Type B pancreatic cell (in vitro differentiated cells): Measurements from ENCODE around the gene GOLT1B. TPM values are rescaled to one million over a fixed set of nuclear protein-coding genes. Genes with fewer than 3 reads are reported as not detected.

Source experiments
- DNase-seq: peaks from one replicate; pipeline ENCODE4 v3.0.0; 2021; ENCODE audit warnings: mixed read lengths; ENCODE audit not compliant: unreplicated experiment; ENCODE audit errors: extremely low spot score
- H3K27ac Mint-ChIP-seq: 2 replicates; pipeline ENCODE4 v1.8.0; 2021; ENCODE audit warnings: mild to moderate bottlenecking, mixed read lengths
- H3K27me3 Mint-ChIP-seq: 2 replicates; pipeline ENCODE4 v1.8.0; 2021; ENCODE audit warnings: mixed read lengths
- H3K36me3 Mint-ChIP-seq: 2 replicates; pipeline ENCODE4 v1.8.0; 2021; ENCODE audit warnings: mixed read lengths
- H3K4me1 Mint-ChIP-seq: one replicate; pipeline ENCODE4 v1.8.0; 2021; ENCODE audit warnings: mixed read lengths; ENCODE audit not compliant: unreplicated experiment
- H3K4me3 Mint-ChIP-seq: 2 replicates; pipeline ENCODE4 v1.8.0; 2021; ENCODE audit warnings: mild to moderate bottlenecking, mixed read lengths
- H3K9me3 Mint-ChIP-seq: 2 replicates; pipeline ENCODE4 v1.8.0; 2021; ENCODE audit warnings: mixed read lengths
- total RNA-seq: library from RNA; stranded (reverse); gene quantifications from 2 replicates; pipeline ENCODE4 v1.2.1, GENCODE V29; 2021; ENCODE audit warnings: low replicate concordance
- TF ChIP-seq, protein P1 (sequence below): fragments of 200-600 bp; sonication (generic); conservative IDR thresholded peaks from 2 replicates; pipeline ENCODE4 v1.5.0; 2021; ENCODE audit warnings: antibody characterized with exemption, mild to moderate bottlenecking

The GOLT1B gene
- total RNA-seq, 1 donor from 2014 or later = 36.3 TPM

DNA sequence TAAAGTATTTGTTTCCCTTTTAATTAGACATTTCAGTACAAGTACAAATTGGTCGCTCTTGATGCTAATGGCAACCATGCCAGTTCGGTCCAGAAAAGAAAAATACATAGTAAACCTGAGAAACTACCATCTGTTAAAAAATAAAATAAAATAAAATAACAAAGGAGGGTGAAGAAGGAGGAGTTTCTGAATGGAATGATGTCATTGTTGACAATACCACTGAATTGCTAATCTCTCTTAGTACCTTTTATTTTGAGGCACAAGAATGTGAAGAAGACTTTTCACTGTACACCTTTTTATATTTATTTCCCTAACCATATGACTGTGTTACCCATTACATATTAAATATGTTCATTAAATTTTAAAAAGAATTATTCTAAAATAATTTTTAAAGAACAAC is 44.0 kb downstream of the GOLT1B start:
- Mint-ChIP-seq H3K4me3 (no peak overlapping the region), H3K27me3 (peaks cover 14% of the 10 kb centered on the region), H3K9me3 (no peaks in the 10 kb centered on the region), H3K27ac (no peak overlapping the region), H3K36me3 (no peaks in the 10 kb centered on the region), H3K4me1 (no peaks in the 10 kb centered on the region)
- TF ChIP-seq, protein P1, sequence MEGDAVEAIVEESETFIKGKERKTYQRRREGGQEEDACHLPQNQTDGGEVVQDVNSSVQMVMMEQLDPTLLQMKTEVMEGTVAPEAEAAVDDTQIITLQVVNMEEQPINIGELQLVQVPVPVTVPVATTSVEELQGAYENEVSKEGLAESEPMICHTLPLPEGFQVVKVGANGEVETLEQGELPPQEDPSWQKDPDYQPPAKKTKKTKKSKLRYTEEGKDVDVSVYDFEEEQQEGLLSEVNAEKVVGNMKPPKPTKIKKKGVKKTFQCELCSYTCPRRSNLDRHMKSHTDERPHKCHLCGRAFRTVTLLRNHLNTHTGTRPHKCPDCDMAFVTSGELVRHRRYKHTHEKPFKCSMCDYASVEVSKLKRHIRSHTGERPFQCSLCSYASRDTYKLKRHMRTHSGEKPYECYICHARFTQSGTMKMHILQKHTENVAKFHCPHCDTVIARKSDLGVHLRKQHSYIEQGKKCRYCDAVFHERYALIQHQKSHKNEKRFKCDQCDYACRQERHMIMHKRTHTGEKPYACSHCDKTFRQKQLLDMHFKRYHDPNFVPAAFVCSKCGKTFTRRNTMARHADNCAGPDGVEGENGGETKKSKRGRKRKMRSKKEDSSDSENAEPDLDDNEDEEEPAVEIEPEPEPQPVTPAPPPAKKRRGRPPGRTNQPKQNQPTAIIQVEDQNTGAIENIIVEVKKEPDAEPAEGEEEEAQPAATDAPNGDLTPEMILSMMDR = no peak
- DNase-seq = no peak

DNA sequence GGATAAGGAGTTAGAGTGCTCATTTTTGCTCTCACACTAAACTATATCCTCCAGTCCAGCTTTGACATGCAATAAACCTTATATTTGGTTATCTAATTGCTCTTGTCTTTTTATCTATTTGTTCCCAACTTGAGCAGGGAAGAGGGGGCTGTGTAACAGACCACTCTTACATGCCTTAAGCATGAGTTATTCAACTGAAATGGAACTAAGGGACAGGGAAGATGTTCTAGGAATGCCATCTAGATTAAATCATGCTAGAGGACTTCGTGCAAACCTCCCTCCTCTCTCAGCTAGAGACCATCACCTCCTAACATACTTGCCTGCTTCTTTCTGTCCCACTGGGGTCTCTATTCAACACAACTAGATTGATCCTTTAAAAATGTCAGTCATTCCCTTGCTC is 45.1 kb downstream of the GOLT1B start:
- Mint-ChIP-seq H3K4me1 (no peaks in the 10 kb centered on the region), H3K4me3 (no peak overlapping the region), H3K9me3 (no peaks in the 10 kb centered on the region), H3K27ac (no peak overlapping the region), H3K36me3 (no peaks in the 10 kb centered on the region), H3K27me3 (peaks cover 14% of the 10 kb centered on the region)
- DNase-seq = no peak
- TF ChIP-seq, protein P1 = no peak

DNA sequence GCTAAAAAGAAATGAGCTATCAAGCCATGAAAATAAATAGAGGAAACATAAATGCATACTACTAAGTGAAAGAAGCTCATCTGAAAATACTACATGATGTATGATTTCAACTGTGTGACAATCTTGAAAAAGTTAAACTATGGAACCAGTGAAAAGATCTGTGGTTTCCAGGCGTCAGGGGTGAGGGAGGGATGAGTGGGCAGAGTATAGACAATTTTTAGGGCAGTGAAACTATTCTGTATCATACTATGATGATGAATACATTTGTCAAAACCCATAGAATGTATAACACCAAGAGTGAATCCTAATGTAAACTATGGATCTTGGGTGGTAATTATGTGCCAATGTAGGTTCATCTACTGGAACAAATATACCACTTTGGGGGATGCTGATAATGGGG is 45.8 kb downstream of the GOLT1B start:
- no peak overlapping the region for H3K27ac Mint-ChIP-seq
- TF ChIP-seq, protein P1 = no peak
- H3K36me3 Mint-ChIP-seq = no peaks in the 10 kb centered on the region
- H3K4me1 Mint-ChIP-seq = no peaks in the 10 kb centered on the region
- DNase-seq = no peak
- no peaks in the 10 kb centered on the region for H3K9me3 Mint-ChIP-seq
- peaks cover 12% of the 10 kb centered on the region for H3K27me3 Mint-ChIP-seq
- H3K4me3 Mint-ChIP-seq = no peak overlapping the region

DNA sequence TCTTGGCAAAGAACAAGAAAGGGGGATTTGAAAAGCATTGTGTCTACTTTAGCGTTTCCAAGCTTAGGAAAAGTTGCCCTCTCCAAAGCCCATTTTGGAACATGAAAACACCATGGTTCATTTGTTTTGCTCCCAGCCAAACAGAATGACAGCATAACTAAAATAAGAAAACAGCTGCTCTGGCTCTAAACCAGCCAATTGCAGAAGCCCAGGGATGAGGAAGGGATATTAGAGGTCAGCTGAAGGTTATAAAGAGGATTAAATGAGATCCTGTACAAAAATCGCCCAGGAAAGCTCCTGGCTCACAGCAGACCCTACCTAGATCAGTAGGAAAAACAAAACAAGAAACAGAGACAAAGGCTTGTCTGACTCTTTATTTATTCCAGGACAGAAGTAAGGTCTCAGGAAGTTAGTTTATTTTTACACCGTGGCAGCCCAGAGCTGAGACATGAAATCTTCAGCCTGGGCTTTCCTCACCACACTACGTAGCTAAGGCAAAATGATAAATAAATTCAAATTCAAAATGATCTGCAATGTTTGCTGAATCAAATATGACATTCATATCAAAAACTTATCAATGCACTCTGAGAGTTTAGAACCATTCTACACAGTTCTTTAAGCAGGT is 50.4 kb downstream of the GOLT1B start:
- no peak for DNase-seq
- H3K36me3 Mint-ChIP-seq = no peaks in the 10 kb centered on the region
- H3K4me1 Mint-ChIP-seq = no peaks in the 10 kb centered on the region
- H3K27me3 Mint-ChIP-seq = peaks cover 4% of the 10 kb centered on the region
- no peaks in the 10 kb centered on the region for H3K9me3 Mint-ChIP-seq
- no peak overlapping the region for H3K4me3 Mint-ChIP-seq
- TF ChIP-seq, protein P1 = no peak
- no peak overlapping the region for H3K27ac Mint-ChIP-seq

DNA sequence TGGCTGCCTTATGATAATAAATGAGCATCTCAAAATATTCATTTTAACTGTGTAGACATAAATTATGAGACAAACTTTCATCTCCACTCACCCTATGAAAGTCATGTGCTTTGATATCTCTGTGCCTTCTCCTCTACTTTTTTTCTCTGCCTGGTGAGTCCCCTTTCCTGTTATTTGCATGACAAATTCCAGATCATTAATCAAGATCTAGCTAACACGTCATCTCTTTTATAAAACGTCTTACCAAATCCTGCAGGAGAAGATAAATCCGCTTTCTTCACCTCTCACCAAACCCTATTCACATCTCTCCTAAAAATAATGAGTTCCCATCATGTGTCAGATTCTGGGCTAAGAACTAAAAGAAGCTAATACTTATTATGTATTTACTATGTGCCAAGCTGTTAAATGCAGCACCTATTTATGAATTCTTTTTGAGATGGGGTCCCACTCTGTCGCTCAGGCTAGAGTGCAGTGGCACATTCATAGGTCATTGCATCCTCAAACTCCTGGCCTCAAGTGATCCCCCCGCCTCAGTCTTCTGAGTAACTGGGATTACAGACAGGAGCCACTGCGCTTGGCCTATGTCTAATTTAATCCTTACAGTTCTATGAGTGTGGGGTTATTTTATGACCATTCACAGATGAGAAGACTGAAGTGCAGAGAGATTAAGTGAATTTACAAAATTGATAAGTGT is 51.2 kb downstream of the GOLT1B start:
- TF ChIP-seq, protein P1 = no peak
- no peak for DNase-seq
- no peaks in the 10 kb centered on the region for H3K4me1 Mint-ChIP-seq
- peaks cover 4% of the 10 kb centered on the region for H3K27me3 Mint-ChIP-seq
- H3K9me3 Mint-ChIP-seq = no peaks in the 10 kb centered on the region
- H3K4me3 Mint-ChIP-seq = no peak overlapping the region
- no peaks in the 10 kb centered on the region for H3K36me3 Mint-ChIP-seq
- no peak overlapping the region for H3K27ac Mint-ChIP-seq
